Activated CD4-positive, alpha-beta memory T cell treated with anti-CD3 and anti-CD28 coated beads, Interleukin-2, amount 10 ng/mL, durations not matched to agents 7 days and 5 days (primary cell): ENCODE results near the gene DMBT1. TPM values are rescaled to one million over a fixed set of nuclear protein-coding genes. Genes with fewer than 3 reads are reported as not detected.

Experiments used
- CTCF ChIA-PET: fragments of 350-600 bp; sonication (Branson Sonifier 250); formaldehyde crosslinking; loops from one replicate; lab custom pipeline; 2021; ENCODE audit warnings: antibody characterized with exemption, inconsistent platforms; lab: Charles Lee
- POLR2A ChIA-PET: fragments of 350-600 bp; sonication (Branson Sonifier 250); formaldehyde crosslinking; loops from one replicate; lab custom pipeline; 2021; ENCODE audit warnings: antibody characterized with exemption; lab: Charles Lee
- DNase-seq: peaks from one replicate; pipeline ENCODE4 v3.0.0-alpha.2; 2020
- H3K27ac Mint-ChIP-seq: one replicate; pipeline ENCODE4 v1.8.0; 2021; ENCODE audit warnings: mild to moderate bottlenecking, mixed read lengths
- H3K27me3 Mint-ChIP-seq: one replicate; pipeline ENCODE4 v1.8.0; 2021; ENCODE audit warnings: mixed read lengths
- H3K36me3 Mint-ChIP-seq: one replicate; pipeline ENCODE4 v1.8.0; 2021; ENCODE audit warnings: low read depth, mixed read lengths
- H3K4me1 Mint-ChIP-seq: one replicate; pipeline ENCODE4 v1.8.0; 2021; ENCODE audit warnings: mixed read lengths
- H3K4me3 Mint-ChIP-seq: one replicate; pipeline ENCODE4 v1.8.0; 2021; ENCODE audit warnings: mild to moderate bottlenecking, mixed read lengths
- H3K9me3 Mint-ChIP-seq: one replicate; pipeline ENCODE4 v1.8.0; 2021; ENCODE audit warnings: mixed read lengths
- total RNA-seq, 2 experiments: library from RNA; stranded (reverse); gene quantifications; one replicate each; pipeline ENCODE4 v1.2.3, GENCODE V29; 2021

Gene DMBT1
- total RNA-seq, 2 experiments from 2014 or later: 0.05 TPM; not detected in 1

DNA sequence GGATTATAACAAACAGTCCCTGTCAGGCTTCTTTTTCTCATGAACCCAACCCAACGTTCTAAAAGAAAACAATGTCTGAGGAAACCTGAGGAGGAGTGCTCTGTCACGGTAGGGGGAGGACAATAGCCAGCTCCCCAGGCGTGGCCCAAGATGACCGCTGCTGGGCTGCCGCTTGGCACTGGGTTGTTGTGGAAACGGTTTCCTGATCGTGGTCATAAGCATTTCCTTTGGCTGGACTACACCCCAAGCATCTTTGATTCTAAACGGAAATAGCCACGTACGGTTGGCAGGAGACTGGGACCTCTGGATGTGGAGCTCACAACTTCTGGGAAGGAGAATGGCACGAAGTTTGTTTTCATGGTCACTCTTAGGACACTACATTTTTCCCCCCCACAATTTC is 30.4 kb upstream of the DMBT1 start:
- peaks cover 22% of the 10 kb centered on the region for H3K27me3 Mint-ChIP-seq
- CTCF ChIA-PET: interaction anchor here (1.3 to 2.2 kb wide), 2 partner anchors 15 to 36 kb away, joined by 3 to 8 read pairs; no protein-coding TSS in a partner anchor
- no peak for DNase-seq
- H3K27ac Mint-ChIP-seq: no peak overlapping the region
- no peaks in the 10 kb centered on the region for H3K9me3 Mint-ChIP-seq
- peaks cover 7% of the 10 kb centered on the region for H3K4me1 Mint-ChIP-seq
- H3K36me3 Mint-ChIP-seq: no peaks in the 10 kb centered on the region
- POLR2A ChIA-PET: no interaction called here
- H3K4me3 Mint-ChIP-seq: no peak overlapping the region

DNA sequence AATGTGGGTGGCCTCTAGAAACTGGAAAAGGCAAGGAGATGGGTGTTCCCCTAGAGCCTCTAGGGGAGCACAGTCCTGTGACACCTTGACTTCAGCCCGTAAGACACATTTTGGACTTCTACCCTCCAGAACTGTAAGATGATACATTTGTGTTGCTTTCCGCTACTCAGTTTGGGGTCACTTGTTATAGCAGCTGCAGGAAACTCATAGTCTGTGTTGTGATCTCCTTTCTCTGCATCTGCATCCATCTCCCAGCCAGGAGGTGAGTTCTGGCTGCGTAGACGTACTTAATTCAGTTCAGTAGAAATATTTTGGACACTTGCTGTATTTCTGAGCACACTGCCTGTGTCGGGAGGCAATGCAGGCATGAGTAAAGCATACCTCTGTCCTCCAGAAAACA is 29.3 kb upstream of the DMBT1 start:
- DNase-seq: no peak
- H3K4me1 Mint-ChIP-seq: peaks cover 7% of the 10 kb centered on the region
- H3K27me3 Mint-ChIP-seq: peaks cover 27% of the 10 kb centered on the region
- ChIA-PET CTCF (interaction anchor here (1.3 to 2.2 kb wide), 2 partner anchors 16 to 35 kb away, joined by 3 to 8 read pairs; no protein-coding TSS in a partner anchor), POLR2A (interaction anchor here (0.5 kb wide), 1 partner anchor 10 kb away, joined by 3 read pairs; no protein-coding TSS in a partner anchor)
- H3K9me3 Mint-ChIP-seq: no peaks in the 10 kb centered on the region
- peaks cover 3% of the 10 kb centered on the region for H3K36me3 Mint-ChIP-seq
- no peak overlapping the region for H3K27ac Mint-ChIP-seq
- H3K4me3 Mint-ChIP-seq: no peak overlapping the region

DNA sequence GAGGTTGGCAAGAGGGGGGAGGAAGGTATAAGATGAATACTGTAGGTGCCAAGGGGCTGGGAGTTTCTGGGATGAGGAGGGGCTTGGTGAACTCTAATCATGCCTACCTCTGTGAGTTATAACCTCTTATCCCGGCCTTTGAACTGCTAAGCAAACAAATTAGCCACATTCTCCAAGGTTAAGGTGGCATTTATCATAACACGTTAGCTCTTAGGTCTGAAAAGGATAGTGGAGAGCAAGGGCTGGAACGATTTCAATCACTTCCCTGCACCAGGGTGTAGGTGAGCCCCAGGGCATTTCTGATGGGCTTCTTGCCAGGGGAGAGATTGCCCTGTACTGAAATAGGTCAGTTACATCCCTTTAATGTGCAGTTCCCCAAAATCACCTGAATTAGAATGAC is 28.6 kb upstream of the DMBT1 start:
- no peak for DNase-seq
- CTCF ChIA-PET: interaction anchor here (2.2 kb wide), 1 partner anchor 34 kb away, joined by 8 read pairs; no protein-coding TSS in a partner anchor
- no peak overlapping the region for H3K4me3 Mint-ChIP-seq
- peaks cover 30% of the 10 kb centered on the region for H3K27me3 Mint-ChIP-seq
- H3K9me3 Mint-ChIP-seq: no peaks in the 10 kb centered on the region
- POLR2A ChIA-PET: no interaction called here
- H3K4me1 Mint-ChIP-seq: peaks cover 9% of the 10 kb centered on the region
- no peak overlapping the region for H3K27ac Mint-ChIP-seq
- H3K36me3 Mint-ChIP-seq: peaks cover 3% of the 10 kb centered on the region

DNA sequence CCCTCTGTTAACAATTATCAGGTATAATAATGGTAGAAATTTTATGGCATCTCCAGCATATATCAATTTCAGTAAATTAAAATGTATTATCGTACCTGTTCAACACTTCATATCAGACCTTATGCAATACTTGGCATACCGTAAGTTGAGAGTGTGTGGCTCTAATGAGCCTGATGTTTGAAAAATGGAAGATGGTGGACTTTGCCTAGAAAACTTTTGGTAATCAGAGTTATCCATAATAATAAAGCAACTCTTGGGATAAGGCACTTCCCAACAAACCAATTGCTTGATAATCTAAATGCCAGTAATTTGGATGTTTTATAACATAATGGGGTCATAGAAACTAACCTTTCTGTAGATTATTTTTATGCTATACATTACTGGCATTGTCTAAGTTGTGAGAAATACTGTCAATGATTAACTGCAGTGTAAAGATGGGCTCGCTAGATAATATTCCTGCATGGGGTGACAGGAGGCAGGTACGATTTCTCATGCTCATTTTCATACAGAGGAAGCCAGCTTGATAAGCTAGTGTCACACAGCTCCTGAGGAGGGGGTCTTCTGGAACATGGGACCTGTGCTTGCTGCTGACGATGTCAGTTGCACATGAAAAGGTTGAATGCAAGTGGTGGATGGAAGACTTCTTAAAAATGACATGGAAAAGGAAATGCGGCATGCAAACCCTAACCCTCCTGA is 27.8 kb upstream of the DMBT1 start:
- H3K4me1 Mint-ChIP-seq: peaks cover 16% of the 10 kb centered on the region
- H3K27me3 Mint-ChIP-seq: peaks cover 30% of the 10 kb centered on the region
- no peak overlapping the region for H3K27ac Mint-ChIP-seq
- peaks cover 3% of the 10 kb centered on the region for H3K36me3 Mint-ChIP-seq
- H3K9me3 Mint-ChIP-seq: no peaks in the 10 kb centered on the region
- ChIA-PET POLR2A (no interaction called here), CTCF (no interaction called here)
- no peak for DNase-seq
- no peak overlapping the region for H3K4me3 Mint-ChIP-seq

GRCh38 chr10:122537545-122537944 is 23.0 kb upstream of the DMBT1 start:
- CTCF ChIA-PET: interaction anchor here (1.1 kb wide), 1 partner anchor 15 kb away, joined by 3 read pairs; no protein-coding TSS in a partner anchor

GRCh38 chr10:122541541-122542002 is 19.0 kb upstream of the DMBT1 start:
- ChIA-PET CTCF (interaction anchor here (0.7 to 3.7 kb wide), 2 partner anchors 24 to 25 kb away, joined by 3 to 15 read pairs; no protein-coding TSS in a partner anchor), POLR2A (interaction anchor here (0.7 kb wide), 1 partner anchor 10 kb away, joined by 3 read pairs; no protein-coding TSS in a partner anchor)
- H3K4me3 Mint-ChIP-seq: no peak overlapping the region

More at GRCh38 chr10:122537545-122537944, 23.0 kb upstream of the DMBT1 start:
- Mint-ChIP-seq H3K36me3 (peaks cover 3% of the 10 kb centered on the region), H3K27ac (no peak overlapping the region), H3K4me1 (peaks cover 40% of the 10 kb centered on the region), H3K27me3 (peaks cover 15% of the 10 kb centered on the region), H3K4me3 (no peak overlapping the region), H3K9me3 (no peaks in the 10 kb centered on the region)
- POLR2A ChIA-PET: interaction anchor here (1.3 to 1.4 kb wide), 2 partner anchors 13 to 19 kb away, joined by 3 read pairs; no protein-coding TSS in a partner anchor
- no peak for DNase-seq

DNA sequence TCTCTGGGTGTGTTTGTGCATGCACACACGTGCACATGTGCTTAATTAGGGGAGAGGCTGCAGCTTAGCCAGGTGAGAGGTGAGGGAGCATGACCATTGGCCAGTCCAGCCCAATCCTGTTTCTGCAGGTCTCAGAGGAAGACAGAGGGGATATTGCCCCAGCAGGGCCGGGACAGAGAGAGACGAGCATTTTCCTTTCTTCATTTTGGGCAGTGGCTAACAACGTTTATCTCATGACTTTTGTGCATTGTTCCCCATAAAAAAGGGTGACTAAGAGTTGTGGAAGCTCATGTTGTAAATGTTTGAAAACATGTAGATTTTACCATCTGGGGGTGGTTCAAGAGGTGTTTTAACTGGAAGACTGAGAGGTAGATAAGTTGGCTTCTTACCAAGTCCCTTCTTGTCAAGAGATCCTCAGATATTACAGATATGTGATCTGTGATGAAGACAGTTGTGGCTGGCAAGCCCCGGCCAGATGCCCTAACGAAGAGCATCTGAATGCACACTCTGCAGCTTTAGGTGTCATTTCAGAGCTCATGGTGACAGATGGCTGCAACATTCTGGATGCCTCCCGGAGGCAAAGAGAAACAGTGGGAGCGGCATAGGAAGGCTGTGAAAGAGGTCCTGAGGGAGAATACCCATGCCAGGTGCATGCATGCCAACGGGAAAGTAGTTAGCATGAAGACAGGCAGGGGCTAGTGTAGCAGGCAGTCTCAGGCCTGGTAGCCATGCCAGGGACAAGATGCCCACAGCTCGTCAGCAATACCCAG is 16.7 kb upstream of the DMBT1 start:
- H3K27me3 Mint-ChIP-seq: peaks cover 19% of the 10 kb centered on the region
- H3K4me1 Mint-ChIP-seq: peaks cover 30% of the 10 kb centered on the region
- ChIA-PET POLR2A (no interaction called here), CTCF (interaction anchor here (2.4 kb wide), 1 partner anchor 22 kb away, joined by 6 read pairs; no protein-coding TSS in a partner anchor)
- no peak overlapping the region for H3K27ac Mint-ChIP-seq
- no peaks in the 10 kb centered on the region for H3K36me3 Mint-ChIP-seq
- no peak for DNase-seq
- no peak overlapping the region for H3K4me3 Mint-ChIP-seq
- H3K9me3 Mint-ChIP-seq: no peaks in the 10 kb centered on the region

More at GRCh38 chr10:122541541-122542002, 19.0 kb upstream of the DMBT1 start:
- DNase-seq: no peak
- Mint-ChIP-seq H3K27ac (no peak overlapping the region), H3K36me3 (no peaks in the 10 kb centered on the region), H3K4me1 (peaks cover 43% of the 10 kb centered on the region), H3K27me3 (peaks cover 20% of the 10 kb centered on the region), H3K9me3 (no peaks in the 10 kb centered on the region)

- Mint-ChIP-seq H3K4me3 (no peak overlapping the region), H3K27ac (no peak overlapping the region), H3K27me3 (peaks cover 16% of the 10 kb centered on the region), H3K4me1 (peaks cover 26% of the 10 kb centered on the region), H3K9me3 (no peaks in the 10 kb centered on the region), H3K36me3 (no peaks in the 10 kb centered on the region)
- ChIA-PET CTCF (interaction anchor here (2.4 kb wide), 1 partner anchor 21 kb away, joined by 6 read pairs; no protein-coding TSS in a partner anchor), POLR2A (no interaction called here)
- DNase-seq: no peak
Measured at GRCh38 chr10:122544493-122544892, 16.1 kb upstream of the DMBT1 start.

- Mint-ChIP-seq H3K27ac (no peak overlapping the region), H3K27me3 (peaks cover 12% of the 10 kb centered on the region), H3K36me3 (no peaks in the 10 kb centered on the region), H3K4me1 (peaks cover 16% of the 10 kb centered on the region), H3K9me3 (no peaks in the 10 kb centered on the region), H3K4me3 (no peak overlapping the region)
- DNase-seq: no peak
- POLR2A ChIA-PET: no interaction called here
- CTCF ChIA-PET: no interaction called here
Measured at GRCh38 chr10:122546242-122546641, 14.3 kb upstream of the DMBT1 start.

GRCh38 chr10:122548407-122549085 is 12.0 kb upstream of the DMBT1 start:
- Mint-ChIP-seq H3K9me3 (no peaks in the 10 kb centered on the region), H3K4me1 (peaks cover 8% of the 10 kb centered on the region), H3K4me3 (no peak overlapping the region), H3K27ac (no peak overlapping the region), H3K36me3 (no peaks in the 10 kb centered on the region), H3K27me3 (peaks cover 3% of the 10 kb centered on the region)
- POLR2A ChIA-PET: no interaction called here
- no peak for DNase-seq
- CTCF ChIA-PET: interaction anchor here (1.2 kb wide), 1 partner anchor 10 kb away, joined by 3 read pairs; no protein-coding TSS in a partner anchor

GRCh38 chr10:122549636-122550035 is 10.9 kb upstream of the DMBT1 start:
- Mint-ChIP-seq H3K4me3 (no peak overlapping the region), H3K27me3 (no peaks in the 10 kb centered on the region), H3K36me3 (no peaks in the 10 kb centered on the region), H3K4me1 (peaks cover 8% of the 10 kb centered on the region), H3K27ac (no peak overlapping the region), H3K9me3 (no peaks in the 10 kb centered on the region)
- POLR2A ChIA-PET: no interaction called here
- DNase-seq: no peak
- CTCF ChIA-PET: interaction anchor here (2.5 kb wide), 1 partner anchor 16 kb away, joined by 8 read pairs; no protein-coding TSS in a partner anchor

DNA sequence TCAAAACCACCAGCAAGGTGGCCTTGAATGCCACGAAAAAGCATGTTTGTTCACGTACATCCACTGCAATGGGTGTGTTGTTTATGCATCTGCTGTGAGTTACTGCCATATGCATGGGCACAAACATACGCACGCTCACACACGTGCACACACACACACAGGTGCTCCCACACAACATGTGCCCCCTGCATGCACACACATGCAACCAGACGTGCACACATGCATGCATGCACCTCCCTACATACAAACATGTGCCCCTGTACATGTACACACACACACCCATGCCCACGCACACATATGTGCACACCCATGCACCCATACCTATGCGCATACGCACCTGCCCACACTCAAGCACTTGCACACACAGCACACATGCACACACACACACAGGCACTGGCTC is 10.1 kb upstream of the DMBT1 start:
- Mint-ChIP-seq H3K27me3 (no peaks in the 10 kb centered on the region), H3K9me3 (no peaks in the 10 kb centered on the region), H3K27ac (no peak overlapping the region), H3K4me3 (no peak overlapping the region), H3K4me1 (peaks cover 8% of the 10 kb centered on the region), H3K36me3 (no peaks in the 10 kb centered on the region)
- POLR2A ChIA-PET: interaction anchor here (1.3 kb wide), 1 partner anchor 13 kb away, joined by 3 read pairs; no protein-coding TSS in a partner anchor
- DNase-seq: no peak
- CTCF ChIA-PET: interaction anchor here (2.5 kb wide), 1 partner anchor 16 kb away, joined by 8 read pairs; no protein-coding TSS in a partner anchor
